Measurements from ENCODE around the gene EML5.

Gene EML5

DNA sequence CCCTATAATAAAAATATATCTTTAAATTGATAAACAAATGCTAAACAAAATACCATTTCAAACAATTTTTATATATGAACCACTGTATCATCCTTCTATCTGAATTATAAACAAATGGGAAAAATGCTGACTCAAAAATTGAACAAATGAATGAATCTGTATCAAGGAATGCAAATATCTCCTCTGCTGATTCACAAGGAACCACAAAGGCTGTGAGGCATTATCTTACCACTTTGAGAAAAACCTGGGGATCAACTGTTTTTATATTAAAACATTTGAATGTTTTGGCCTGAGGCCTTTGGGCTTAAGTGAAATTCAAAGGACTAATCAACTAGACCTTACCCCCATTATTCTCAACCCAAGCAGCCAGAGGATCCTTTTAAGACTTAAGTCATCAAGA, 86.3 kb downstream of the EML5 start:
- DNase-seq (ENCODE audit: low read depth in 2 of 2) = peak in 1 of 2 donors; percentile 4
- H3K4me3 ChIP-seq (replicated peaks in 1 of 2; ENCODE audit: low read depth in 2 of 2, low read length in 2 of 2) = no peak overlapping the region
- TF ChIP-seq, protein P1, sequence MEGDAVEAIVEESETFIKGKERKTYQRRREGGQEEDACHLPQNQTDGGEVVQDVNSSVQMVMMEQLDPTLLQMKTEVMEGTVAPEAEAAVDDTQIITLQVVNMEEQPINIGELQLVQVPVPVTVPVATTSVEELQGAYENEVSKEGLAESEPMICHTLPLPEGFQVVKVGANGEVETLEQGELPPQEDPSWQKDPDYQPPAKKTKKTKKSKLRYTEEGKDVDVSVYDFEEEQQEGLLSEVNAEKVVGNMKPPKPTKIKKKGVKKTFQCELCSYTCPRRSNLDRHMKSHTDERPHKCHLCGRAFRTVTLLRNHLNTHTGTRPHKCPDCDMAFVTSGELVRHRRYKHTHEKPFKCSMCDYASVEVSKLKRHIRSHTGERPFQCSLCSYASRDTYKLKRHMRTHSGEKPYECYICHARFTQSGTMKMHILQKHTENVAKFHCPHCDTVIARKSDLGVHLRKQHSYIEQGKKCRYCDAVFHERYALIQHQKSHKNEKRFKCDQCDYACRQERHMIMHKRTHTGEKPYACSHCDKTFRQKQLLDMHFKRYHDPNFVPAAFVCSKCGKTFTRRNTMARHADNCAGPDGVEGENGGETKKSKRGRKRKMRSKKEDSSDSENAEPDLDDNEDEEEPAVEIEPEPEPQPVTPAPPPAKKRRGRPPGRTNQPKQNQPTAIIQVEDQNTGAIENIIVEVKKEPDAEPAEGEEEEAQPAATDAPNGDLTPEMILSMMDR (IDR thresholded peaks at IDR 0.05; ENCODE audit: low read depth, low read length) = no peak

DNA sequence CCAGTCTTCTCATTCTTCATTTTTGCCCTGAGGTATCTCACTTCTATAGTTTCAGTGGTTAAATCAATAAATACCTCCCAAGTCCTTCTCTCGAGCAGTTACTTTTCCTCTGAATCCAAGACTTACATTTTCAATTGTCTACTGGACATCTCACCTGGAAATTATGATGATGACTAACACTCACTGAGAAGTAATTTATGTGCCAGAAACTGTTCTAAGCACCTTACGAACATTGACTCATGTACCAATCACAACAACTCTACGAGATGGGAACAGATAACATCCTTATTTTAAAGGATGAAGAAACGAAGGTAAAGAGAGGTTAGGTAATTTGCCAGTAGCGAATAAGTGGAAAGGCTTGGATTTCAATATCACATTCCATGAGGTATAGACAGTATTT, 94.1 kb downstream of the EML5 start:
- H3K4me3 ChIP-seq (replicated peaks in 1 of 2; ENCODE audit: low read depth in 2 of 2, low read length in 2 of 2) = no peak overlapping the region
- DNase-seq (ENCODE audit: low read depth in 2 of 2) = no peak
- TF ChIP-seq, protein P1 (IDR thresholded peaks at IDR 0.05; ENCODE audit: low read depth, low read length) = no peak

DNA sequence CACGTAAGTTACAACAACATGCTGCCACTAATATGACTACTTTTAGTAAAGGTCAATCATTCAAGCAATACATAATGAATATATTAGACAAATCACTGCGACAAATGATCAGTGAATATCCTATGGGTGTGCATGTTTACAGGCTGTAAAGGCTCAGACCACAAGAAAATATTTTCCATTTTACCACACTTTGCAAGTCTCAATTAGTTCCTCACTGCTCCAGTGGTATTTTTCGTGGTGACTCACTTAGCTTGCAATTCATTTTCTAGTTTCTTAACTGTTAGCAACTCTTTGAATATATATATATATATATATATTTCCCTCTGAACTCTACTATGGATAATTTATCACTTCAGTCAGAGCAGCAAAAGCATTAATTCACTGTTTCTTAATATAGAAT, 96.9 kb downstream of the EML5 start:
- no peak overlapping the region for H3K4me3 ChIP-seq (replicated peaks in 1 of 2; ENCODE audit: low read depth in 2 of 2, low read length in 2 of 2)
- TF ChIP-seq, protein P1 (IDR thresholded peaks at IDR 0.05; ENCODE audit: low read depth, low read length) = no peak
- DNase-seq (ENCODE audit: low read depth in 2 of 2) = no peak

DNA sequence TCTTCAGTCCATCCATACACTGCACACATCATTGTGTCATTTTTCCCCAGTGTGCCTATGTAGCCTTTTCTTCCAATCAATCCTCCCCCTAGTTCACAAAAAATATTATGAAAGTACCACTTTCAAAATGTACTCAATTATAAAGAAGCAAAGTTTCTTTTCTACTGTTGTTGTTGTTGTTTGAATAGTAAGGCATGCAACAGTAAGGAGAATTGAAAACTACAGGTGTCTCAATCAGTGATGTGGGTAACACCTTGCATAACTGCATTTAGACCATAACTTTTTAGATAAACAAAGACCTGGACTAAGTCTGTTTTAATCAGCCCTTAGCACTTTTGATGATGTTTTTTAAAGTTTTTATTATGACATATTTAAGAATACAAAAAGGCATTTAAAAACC, 104.4 kb downstream of the EML5 start:
- no peak for DNase-seq (ENCODE audit: low read depth in 2 of 2)
- TF ChIP-seq, protein P1 (IDR thresholded peaks at IDR 0.05; ENCODE audit: low read depth, low read length) = no peak
- H3K4me3 ChIP-seq (replicated peaks in 1 of 2; ENCODE audit: low read depth in 2 of 2, low read length in 2 of 2) = no peak overlapping the region

DNA sequence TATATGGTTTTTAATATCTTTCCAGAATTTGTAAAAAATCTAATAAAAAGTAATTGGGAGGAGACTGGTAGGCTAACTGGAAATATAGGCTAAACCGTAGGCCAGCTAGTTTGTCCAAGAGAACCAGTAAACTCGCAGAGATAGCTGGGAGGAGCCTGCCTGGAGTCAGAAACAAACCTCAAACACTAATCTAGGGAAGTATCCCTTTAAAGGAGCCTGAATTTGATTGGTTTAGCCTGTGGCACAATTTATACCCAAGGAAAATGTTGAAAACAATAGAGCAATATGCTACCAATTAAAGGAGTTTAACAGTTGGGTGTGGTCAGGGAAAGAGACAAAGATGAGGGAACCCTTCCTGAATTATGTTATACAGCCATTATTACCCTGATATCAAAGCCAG, 109.6 kb downstream of the EML5 start:
- TF ChIP-seq, protein P1 (IDR thresholded peaks at IDR 0.05; ENCODE audit: low read depth, low read length) = no peak
- DNase-seq (ENCODE audit: low read depth in 2 of 2) = no peak
- H3K4me3 ChIP-seq (replicated peaks in 1 of 2; ENCODE audit: low read depth in 2 of 2, low read length in 2 of 2) = no peak overlapping the region

DNA sequence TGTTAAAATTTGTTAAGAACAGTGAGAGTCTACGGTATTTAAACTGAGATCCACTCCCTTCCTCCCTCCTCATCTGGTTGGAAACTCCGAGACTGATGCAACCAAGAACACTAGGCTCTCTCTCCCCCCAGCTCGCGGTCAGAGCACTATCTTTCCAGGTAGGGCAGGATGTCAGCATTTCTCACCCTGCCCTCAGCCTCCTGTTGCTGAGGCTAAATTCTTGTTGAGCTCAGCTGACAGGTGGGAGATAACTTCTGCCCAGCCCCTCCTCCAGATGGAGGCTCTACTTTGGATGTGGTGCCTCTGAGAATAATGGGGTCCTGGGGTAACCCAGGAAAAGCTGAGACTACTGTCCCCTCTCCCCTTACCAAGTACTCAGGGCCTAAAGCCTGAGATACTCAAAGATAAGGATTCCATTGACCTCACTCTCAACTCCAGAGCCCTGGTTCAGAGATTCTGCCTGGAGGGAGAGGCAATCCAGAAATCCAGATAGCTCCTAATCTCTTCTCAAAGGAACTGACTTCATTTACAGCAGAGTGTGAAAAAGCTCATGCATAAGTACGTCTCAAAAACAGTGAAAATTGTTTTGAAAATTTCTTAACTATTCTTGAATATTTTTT, 110.1 kb downstream of the EML5 start:
- H3K4me3 ChIP-seq (replicated peaks in 1 of 2; ENCODE audit: low read depth in 2 of 2, low read length in 2 of 2) = no peak overlapping the region
- no peak for DNase-seq (ENCODE audit: low read depth in 2 of 2)
- TF ChIP-seq, protein P1 (IDR thresholded peaks at IDR 0.05; ENCODE audit: low read depth, low read length) = no peak
